ENCODE results near the gene UBE2Z.

- TF ChIP-seq CTCF (IDR thresholded peaks at IDR 0.05): no peak
- TF ChIP-seq POLR2AphosphoS5 (IDR thresholded peaks at IDR 0.05): no peak
- TF ChIP-seq POLR2A (IDR thresholded peaks at IDR 0.05): no peak
Observed at GRCh38 chr17:48972749-48973097, 64.5 kb downstream of the UBE2Z start.
